Measurements from ENCODE around the gene TBCE.

DNA sequence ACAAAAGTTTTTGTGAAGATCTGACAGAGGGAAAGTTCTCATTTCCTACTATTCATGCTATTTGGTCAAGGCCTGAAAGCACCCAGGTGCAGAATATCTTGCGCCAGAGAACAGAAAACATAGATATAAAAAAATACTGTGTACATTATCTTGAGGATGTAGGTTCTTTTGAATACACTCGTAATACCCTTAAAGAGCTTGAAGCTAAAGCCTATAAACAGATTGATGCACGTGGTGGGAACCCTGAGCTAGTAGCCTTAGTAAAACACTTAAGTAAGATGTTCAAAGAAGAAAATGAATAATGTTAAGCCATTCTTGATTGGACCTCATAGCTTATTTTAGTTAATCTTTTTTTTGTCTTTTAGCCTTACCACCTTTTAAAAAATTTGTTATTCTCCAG, 24.8 kb upstream of the TBCE start:
- TF ChIP-seq, protein P1, sequence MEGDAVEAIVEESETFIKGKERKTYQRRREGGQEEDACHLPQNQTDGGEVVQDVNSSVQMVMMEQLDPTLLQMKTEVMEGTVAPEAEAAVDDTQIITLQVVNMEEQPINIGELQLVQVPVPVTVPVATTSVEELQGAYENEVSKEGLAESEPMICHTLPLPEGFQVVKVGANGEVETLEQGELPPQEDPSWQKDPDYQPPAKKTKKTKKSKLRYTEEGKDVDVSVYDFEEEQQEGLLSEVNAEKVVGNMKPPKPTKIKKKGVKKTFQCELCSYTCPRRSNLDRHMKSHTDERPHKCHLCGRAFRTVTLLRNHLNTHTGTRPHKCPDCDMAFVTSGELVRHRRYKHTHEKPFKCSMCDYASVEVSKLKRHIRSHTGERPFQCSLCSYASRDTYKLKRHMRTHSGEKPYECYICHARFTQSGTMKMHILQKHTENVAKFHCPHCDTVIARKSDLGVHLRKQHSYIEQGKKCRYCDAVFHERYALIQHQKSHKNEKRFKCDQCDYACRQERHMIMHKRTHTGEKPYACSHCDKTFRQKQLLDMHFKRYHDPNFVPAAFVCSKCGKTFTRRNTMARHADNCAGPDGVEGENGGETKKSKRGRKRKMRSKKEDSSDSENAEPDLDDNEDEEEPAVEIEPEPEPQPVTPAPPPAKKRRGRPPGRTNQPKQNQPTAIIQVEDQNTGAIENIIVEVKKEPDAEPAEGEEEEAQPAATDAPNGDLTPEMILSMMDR (IDR thresholded peaks at IDR 0.05): no peak
- no peak for TF ChIP-seq EZH2 (IDR thresholded peaks at IDR 0.05)

Data from neural progenitor cell (in vitro differentiated cells).